ENCODE data around the gene ERVH48-1. TPM values are rescaled to one million over a fixed set of nuclear protein-coding genes. Genes with fewer than 3 reads are reported as not detected.
"Not testable (repeated sequence)": the region's sequence is repeated elsewhere in the genome, so short reads cannot be mapped to it uniquely, and the experiment has no call there.

The ERVH48-1 gene
- total and polyA plus RNA-seq, 9 donors: 0.11 TPM; not detected in 8

DNA sequence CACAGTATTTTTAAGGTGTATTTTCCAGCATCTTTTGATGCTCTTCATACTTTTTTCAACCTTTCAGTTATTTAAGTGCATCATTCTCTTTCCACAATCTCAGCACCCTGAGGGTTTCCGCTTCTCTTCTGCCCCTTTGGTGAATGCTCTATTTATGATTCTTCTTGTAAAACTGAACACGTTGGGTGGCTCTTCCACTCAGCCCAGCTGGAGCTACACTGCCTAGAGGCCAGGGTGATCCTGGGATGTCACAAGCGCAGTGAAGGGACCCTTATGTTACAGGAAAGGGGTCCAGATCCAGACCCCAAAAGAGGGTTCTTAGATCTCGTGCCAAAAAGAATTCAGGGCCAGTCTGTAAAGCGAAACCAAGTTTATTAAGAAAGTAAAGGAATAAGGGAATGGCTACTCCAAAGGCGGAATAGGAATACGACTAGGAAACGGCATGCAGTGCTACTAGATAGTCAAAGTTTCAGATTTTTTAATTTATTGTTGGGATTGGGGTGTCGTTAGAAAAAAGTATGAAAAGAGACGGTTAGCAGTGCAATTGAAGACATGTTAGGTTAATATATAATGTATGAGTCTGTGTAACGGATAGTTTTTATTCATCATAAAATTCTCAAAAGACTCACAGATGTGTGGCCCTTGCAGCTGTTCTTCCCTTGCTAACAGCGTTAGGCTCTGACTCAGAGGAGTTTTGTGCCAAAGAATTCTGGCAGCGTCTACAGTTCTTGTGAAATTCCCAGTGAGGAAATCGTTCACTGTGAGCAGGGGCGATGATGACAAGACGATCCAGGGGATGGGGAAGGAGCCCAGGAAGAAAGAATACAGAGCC lies 14.4 kb upstream of the ERVH48-1 start:
- Histone ChIP-seq H3K9me3 (no peaks in the 10 kb centered on the region), H3K4me3 (peak overlapping the region; percentile 11), H3K4me1 (ENCODE audit: insufficient read depth) (no peaks in the 10 kb centered on the region), H3K27ac (peak overlapping the region in 1 of 2 donors; percentile 67), H3K27me3 (no peaks in the 10 kb centered on the region), H3K36me3 (no peaks in the 10 kb centered on the region)
- DNase-seq: peak; percentile 74 to 95 (median 86)
- intact Hi-C loops (cut with DNase I): no loop called here
- peak; percentile 43 for TF ChIP-seq EP300 (IDR thresholded peaks at IDR 0.05)
- no peak for TF ChIP-seq POLR2A (IDR thresholded peaks at IDR 0.05)
- TF ChIP-seq, protein P1, sequence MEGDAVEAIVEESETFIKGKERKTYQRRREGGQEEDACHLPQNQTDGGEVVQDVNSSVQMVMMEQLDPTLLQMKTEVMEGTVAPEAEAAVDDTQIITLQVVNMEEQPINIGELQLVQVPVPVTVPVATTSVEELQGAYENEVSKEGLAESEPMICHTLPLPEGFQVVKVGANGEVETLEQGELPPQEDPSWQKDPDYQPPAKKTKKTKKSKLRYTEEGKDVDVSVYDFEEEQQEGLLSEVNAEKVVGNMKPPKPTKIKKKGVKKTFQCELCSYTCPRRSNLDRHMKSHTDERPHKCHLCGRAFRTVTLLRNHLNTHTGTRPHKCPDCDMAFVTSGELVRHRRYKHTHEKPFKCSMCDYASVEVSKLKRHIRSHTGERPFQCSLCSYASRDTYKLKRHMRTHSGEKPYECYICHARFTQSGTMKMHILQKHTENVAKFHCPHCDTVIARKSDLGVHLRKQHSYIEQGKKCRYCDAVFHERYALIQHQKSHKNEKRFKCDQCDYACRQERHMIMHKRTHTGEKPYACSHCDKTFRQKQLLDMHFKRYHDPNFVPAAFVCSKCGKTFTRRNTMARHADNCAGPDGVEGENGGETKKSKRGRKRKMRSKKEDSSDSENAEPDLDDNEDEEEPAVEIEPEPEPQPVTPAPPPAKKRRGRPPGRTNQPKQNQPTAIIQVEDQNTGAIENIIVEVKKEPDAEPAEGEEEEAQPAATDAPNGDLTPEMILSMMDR (IDR thresholded peaks at IDR 0.05): no peak
- 10 to 15% (median 15%) methylated on average over 16 of the region's 16 CpGs for WGBS, 3 donors

DNA sequence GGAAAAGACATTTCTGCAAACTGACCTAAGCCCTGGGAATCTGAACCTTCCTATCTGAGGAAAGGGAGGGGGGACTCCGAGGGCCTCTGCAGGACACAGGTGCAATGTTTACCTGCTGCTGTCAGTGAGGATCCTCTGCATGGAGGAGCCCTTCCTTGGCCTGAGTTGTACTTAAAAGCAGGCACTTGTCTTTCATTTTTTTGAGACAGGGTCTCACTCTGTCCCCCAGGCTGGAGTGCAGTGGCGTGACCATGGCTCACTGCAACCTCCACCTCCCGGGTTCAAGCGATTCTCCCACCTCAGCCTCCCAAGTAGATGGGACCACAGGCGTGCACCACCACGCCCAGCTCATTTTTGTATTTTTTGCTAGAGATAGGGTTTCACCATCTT lies 13.2 kb upstream of the ERVH48-1 start:
- H3K27ac ChIP-seq; H3K4me3 ChIP-seq; H3K36me3 ChIP-seq; H3K9me3 ChIP-seq; intact Hi-C loops (cut with DNase I); H3K27me3 ChIP-seq; DNase-seq; H3K4me1 ChIP-seq (ENCODE audit: insufficient read depth): not testable (repeated sequence)
- 90 to 92% (median 91%) methylated on average over 6 of the region's 6 CpGs for WGBS, 3 donors

GRCh38 chr21:42937960-42938605 lies 12.7 kb upstream of the ERVH48-1 start:
- TF ChIP-seq, protein P1 (IDR thresholded peaks at IDR 0.05): no peak
- TF ChIP-seq POLR2A (IDR thresholded peaks at IDR 0.05) (no peak), EP300 (IDR thresholded peaks at IDR 0.05) (no peak)
- H3K27ac ChIP-seq: no peak overlapping the region
- H3K36me3 ChIP-seq: no peaks in the 10 kb centered on the region
- no peak for DNase-seq
- H3K27me3 ChIP-seq: no peaks in the 10 kb centered on the region
- H3K4me3 ChIP-seq: no peak overlapping the region
- no peaks in the 10 kb centered on the region for H3K9me3 ChIP-seq
- 86 to 93% (median 89%) methylated on average over 21 of the region's 21 CpGs for WGBS, 3 donors
- peaks cover 2% of the 10 kb centered on the region for H3K4me1 ChIP-seq (ENCODE audit: insufficient read depth)
- intact Hi-C loops (cut with DNase I): no loop called here

- H3K9me3 ChIP-seq; H3K27me3 ChIP-seq; H3K4me3 ChIP-seq; H3K4me1 ChIP-seq (ENCODE audit: insufficient read depth); intact Hi-C loops (cut with DNase I); DNase-seq; H3K27ac ChIP-seq; H3K36me3 ChIP-seq: not testable (repeated sequence)
- WGBS, 3 donors: 67 to 74% (median 72%) methylated on average over 16 of the region's 16 CpGs
Observed at GRCh38 chr21:42937034-42937940, 11.9 kb upstream of the ERVH48-1 start.

DNA sequence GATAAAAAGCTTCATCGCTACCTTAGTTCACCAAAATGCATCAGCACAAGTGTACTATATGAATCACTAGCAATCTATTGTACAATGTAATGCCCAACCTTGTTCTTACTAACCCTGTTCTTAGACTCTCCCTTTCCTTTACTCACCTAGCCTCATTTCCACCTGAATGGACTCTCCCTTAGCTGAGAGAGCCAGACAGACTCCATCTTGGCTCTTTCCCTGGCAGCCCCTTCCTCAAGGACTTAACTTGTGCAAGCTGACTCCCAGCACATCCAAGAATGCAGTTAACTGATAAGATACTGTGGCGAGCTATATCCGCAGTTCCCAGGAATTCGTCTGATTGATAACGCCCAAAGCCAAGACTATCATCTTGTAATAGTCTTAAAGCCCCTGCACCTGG lies 10.9 kb upstream of the ERVH48-1 start:
- H3K27me3 ChIP-seq; intact Hi-C loops (cut with DNase I); H3K9me3 ChIP-seq; H3K4me3 ChIP-seq; H3K36me3 ChIP-seq; H3K4me1 ChIP-seq (ENCODE audit: insufficient read depth); DNase-seq; H3K27ac ChIP-seq: not testable (repeated sequence)
- 37 to 55% (median 43%) methylated on average over 5 of the region's 5 CpGs for WGBS, 3 donors

DNA sequence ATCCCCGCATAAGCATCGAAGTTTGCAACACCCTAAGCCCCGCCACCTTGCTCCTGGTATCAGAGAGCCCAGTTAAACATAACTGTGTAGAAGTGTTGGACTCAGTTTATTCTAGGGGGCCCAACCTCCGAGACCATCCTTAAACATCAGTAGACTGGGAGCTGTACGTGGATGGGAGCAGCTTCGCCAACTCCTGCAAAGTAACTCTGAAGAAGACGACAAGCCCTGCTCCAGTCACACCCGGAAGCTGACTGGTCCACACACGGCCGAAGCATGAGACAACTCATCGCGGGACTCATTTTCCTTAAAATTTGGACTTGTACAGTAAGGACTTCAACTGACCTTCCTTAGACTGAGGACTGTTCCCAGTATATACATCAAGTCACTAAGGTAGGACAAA lies 8.5 kb upstream of the ERVH48-1 start:
- H3K36me3 ChIP-seq; H3K27me3 ChIP-seq; H3K4me3 ChIP-seq; H3K4me1 ChIP-seq (ENCODE audit: insufficient read depth); DNase-seq; intact Hi-C loops (cut with DNase I); H3K9me3 ChIP-seq: not testable (repeated sequence)
- 88% methylated on average over 12 of the region's 12 CpGs for WGBS, 3 donors
- peak overlapping the region in 1 of 2 donors; percentile 21 for H3K27ac ChIP-seq

- H3K9me3 ChIP-seq; intact Hi-C loops (cut with DNase I); H3K27me3 ChIP-seq; H3K4me3 ChIP-seq; H3K4me1 ChIP-seq (ENCODE audit: insufficient read depth); H3K36me3 ChIP-seq: not testable (repeated sequence)
- peak overlapping the region in 1 of 2 donors; percentile 58 for H3K27ac ChIP-seq
- DNase-seq: peak in 3 of 5 donors; percentile 45 to 70 (median 63)
- 11 to 24% (median 14%) methylated on average over 9 of the region's 9 CpGs for WGBS, 3 donors
Observed at GRCh38 chr21:42933137-42933970, 7.9 kb upstream of the ERVH48-1 start.

DNA sequence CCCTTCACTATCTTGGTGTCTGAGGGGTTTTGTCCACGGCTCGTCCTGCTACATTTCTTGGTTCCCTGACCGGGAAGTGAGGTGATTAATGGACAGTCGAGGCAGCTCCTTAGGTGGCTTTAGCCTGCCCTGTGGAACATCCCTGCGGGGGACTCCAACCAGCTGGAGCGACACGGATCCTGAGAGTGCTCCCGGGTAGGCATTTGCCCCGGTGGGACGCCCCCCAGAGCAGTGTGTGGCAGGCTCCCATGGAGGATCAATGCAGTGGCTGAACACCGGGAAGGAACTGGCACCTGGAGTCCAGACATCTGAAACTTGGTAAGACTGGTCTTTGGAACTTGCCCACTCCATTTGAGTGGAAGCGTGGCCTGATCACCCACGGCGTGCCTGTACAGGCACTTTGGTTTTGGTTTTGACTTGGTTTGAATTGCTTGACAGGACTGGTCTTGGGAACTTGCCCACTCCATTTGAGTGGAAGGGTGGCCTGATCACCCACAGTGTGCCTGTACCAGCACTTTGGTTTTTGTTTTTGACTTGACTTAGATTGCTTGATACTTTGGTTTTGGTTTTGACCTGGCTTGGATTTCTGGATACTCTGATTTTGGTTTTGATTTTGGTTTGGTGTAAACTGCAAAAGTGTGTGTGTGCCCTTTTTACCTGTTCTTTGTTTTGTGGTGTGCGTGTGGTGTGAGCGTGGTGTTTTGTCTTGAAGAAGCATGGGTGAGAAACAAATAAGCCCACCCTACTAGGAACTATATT lies 7.1 kb upstream of the ERVH48-1 start:
- H3K4me3 ChIP-seq; H3K27me3 ChIP-seq; H3K4me1 ChIP-seq (ENCODE audit: insufficient read depth); H3K36me3 ChIP-seq; DNase-seq; intact Hi-C loops (cut with DNase I); H3K9me3 ChIP-seq: not testable (repeated sequence)
- 82 to 85% (median 83%) methylated on average over 16 of the region's 16 CpGs for WGBS, 3 donors
- H3K27ac ChIP-seq: peak overlapping the region in 1 of 2 donors; percentile 58
